ENCODE results near the gene CDC14C. TPM values are rescaled to one million over a fixed set of nuclear protein-coding genes. Genes with fewer than 3 reads are reported as not detected.

Gene CDC14C
- total RNA-seq, 2 donors from 2014 or later = not detected

- no peaks in the 10 kb centered on the region for H3K27me3 ChIP-seq
- no peak overlapping the region for H3K4me3 ChIP-seq
- peaks cover 18% of the 10 kb centered on the region for H3K4me1 ChIP-seq
- DNase-seq = no peak
- intact Hi-C loops (cut with DNase I) = no loop called here
- H3K9me3 ChIP-seq = no peaks in the 10 kb centered on the region
- no peaks in the 10 kb centered on the region for H3K36me3 ChIP-seq (replicated peaks in 1 of 2; ENCODE audit: insufficient read depth in 1 of 2, low read depth in 2 of 2)
- TF ChIP-seq POLR2A (IDR thresholded peaks at IDR 0.05) = no peak
- TF ChIP-seq CTCF (IDR thresholded peaks at IDR 0.05) = no peak
- WGBS, 2 donors = 92 to 95% methylated on average over 2 of the region's 2 CpGs
- H3K27ac ChIP-seq = no peak overlapping the region
- no peak for ATAC-seq
These were observed 7.1 kb downstream of the CDC14C start for GRCh38 chr7:48931481-48931880.

- TF ChIP-seq CTCF (IDR thresholded peaks at IDR 0.05) (no peak), POLR2A (IDR thresholded peaks at IDR 0.05) (no peak)
- Histone ChIP-seq H3K4me3 (no peak overlapping the region), H3K9me3 (no peaks in the 10 kb centered on the region), H3K27ac (no peak overlapping the region), H3K27me3 (no peaks in the 10 kb centered on the region), H3K36me3 (replicated peaks in 1 of 2; ENCODE audit: insufficient read depth in 1 of 2, low read depth in 2 of 2) (no peaks in the 10 kb centered on the region), H3K4me1 (peaks cover 18% of the 10 kb centered on the region)
- no peak for DNase-seq
- WGBS, 2 donors = 40 to 45% methylated on average over 2 of the region's 2 CpGs
- intact Hi-C loops (cut with DNase I) = no loop called here
- no peak for ATAC-seq
These were observed 8.0 kb downstream of the CDC14C start for GRCh38 chr7:48932126-48932910.

- DNase-seq (no peak), ATAC-seq (peak; percentile 24)
- TF ChIP-seq POLR2A (IDR thresholded peaks at IDR 0.05) (no peak), CTCF (IDR thresholded peaks at IDR 0.05) (no peak)
- H3K36me3 ChIP-seq (replicated peaks in 1 of 2; ENCODE audit: insufficient read depth in 1 of 2, low read depth in 2 of 2) = no peaks in the 10 kb centered on the region
- no peaks in the 10 kb centered on the region for H3K9me3 ChIP-seq
- H3K27ac ChIP-seq = peak overlapping the region in 1 of 4 donors; percentile 34
- intact Hi-C loops (cut with DNase I) = no loop called here
- H3K27me3 ChIP-seq = no peaks in the 10 kb centered on the region
- WGBS, 2 donors = 56 to 67% methylated on average over 3 of the region's 3 CpGs
- peaks cover 18% of the 10 kb centered on the region for H3K4me1 ChIP-seq
- no peak overlapping the region for H3K4me3 ChIP-seq
These were observed 9.3 kb downstream of the CDC14C start for GRCh38 chr7:48933549-48934085.

DNA sequence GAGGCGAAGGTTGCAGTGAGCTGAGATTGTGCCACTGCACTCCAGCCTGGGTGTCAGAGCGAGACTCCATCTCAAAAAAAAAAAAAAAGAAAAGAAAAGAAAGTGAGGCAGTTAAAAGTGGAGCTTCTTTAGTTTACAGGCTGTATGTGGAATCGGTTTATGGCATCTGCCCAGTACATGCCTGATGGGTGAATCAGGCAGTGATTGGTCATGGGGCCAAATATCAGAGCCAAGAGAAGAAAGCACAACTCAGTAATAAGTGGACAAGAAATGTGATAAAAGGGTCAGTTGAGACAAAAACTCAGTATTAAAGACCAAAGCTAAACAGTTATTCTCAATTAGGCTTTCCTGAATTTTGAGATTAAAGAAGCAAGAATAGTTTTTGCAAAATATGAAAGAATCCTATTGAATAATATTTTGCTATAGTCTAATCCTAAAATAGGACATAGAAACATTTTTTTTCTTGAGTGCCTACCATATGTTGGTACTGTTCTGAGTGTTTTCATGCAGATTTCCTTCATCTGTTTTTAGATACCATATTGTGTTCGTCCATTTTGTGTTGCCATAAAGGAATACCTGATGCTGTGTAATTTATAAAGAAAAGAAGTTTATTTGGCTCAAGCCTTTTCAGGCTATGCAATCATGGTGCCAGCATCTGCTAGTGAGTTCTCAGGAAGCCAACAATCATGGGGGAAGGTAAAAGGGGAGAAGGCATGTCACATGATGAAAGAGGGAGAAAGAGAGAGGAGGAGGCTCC is 14.4 kb downstream of the CDC14C start:
- Histone ChIP-seq H3K9me3 (no peaks in the 10 kb centered on the region), H3K36me3 (replicated peaks in 1 of 2; ENCODE audit: insufficient read depth in 1 of 2, low read depth in 2 of 2) (no peaks in the 10 kb centered on the region), H3K27me3 (no peaks in the 10 kb centered on the region), H3K27ac (no peak overlapping the region), H3K4me3 (no peak overlapping the region), H3K4me1 (peaks cover 13% of the 10 kb centered on the region)
- intact Hi-C loops (cut with DNase I) = no loop called here
- 81 to 85% methylated on average over 4 of the region's 4 CpGs for WGBS, 2 donors
- DNase-seq (peak in 1 of 4 donors; percentile 17), ATAC-seq (no peak)
- no peak for TF ChIP-seq POLR2A (IDR thresholded peaks at IDR 0.05)
- TF ChIP-seq CTCF (IDR thresholded peaks at IDR 0.05) = no peak
